COLO668 (cell line): ENCODE results near the gene RUNX1.

Experiments used
- DNase-seq: peaks from one replicate; lab custom pipeline; 2025; ENCODE audit not compliant: unreplicated experiment; lab: John Stamatoyannopoulos, UW

RUNX1 gene

GRCh38 chr21:34795548-34796180 is 253.4 kb downstream of the RUNX1 start:
- DNase-seq: no peak

- no peak for DNase-seq
These were observed 253.9 kb downstream of the RUNX1 start for GRCh38 chr21:34795175-34795547.

GRCh38 chr21:34794686-34795085 is 254.4 kb downstream of the RUNX1 start:
- no peak for DNase-seq

- DNase-seq: no peak
These were observed 255.6 kb downstream of the RUNX1 start for GRCh38 chr21:34793471-34793870.

- DNase-seq: no peak
These were observed 256.5 kb downstream of the RUNX1 start for GRCh38 chr21:34792504-34793089.

GRCh38 chr21:34791776-34792503 is 257.2 kb downstream of the RUNX1 start:
- DNase-seq: no peak

GRCh38 chr21:34790834-34791233 is 258.3 kb downstream of the RUNX1 start:
- DNase-seq: no peak

GRCh38 chr21:34790341-34790740 is 258.8 kb downstream of the RUNX1 start:
- no peak for DNase-seq

- no peak for DNase-seq
These were observed 260.2 kb downstream of the RUNX1 start for GRCh38 chr21:34788879-34789278.

- no peak for DNase-seq
These were observed 265.3 kb downstream of the RUNX1 start for GRCh38 chr21:34783815-34784214.

- no peak for DNase-seq
These were observed 266.4 kb downstream of the RUNX1 start for GRCh38 chr21:34782506-34783360.

GRCh38 chr21:34781526-34781925 is 267.6 kb downstream of the RUNX1 start:
- no peak for DNase-seq

- no peak for DNase-seq
These were observed 269.2 kb downstream of the RUNX1 start for GRCh38 chr21:34779860-34780259.

GRCh38 chr21:34775793-34776192 is 273.3 kb downstream of the RUNX1 start:
- DNase-seq: no peak

GRCh38 chr21:34774750-34775149 is 274.4 kb downstream of the RUNX1 start:
- no peak for DNase-seq

- no peak for DNase-seq
These were observed 277.5 kb downstream of the RUNX1 start for GRCh38 chr21:34771512-34772028.

GRCh38 chr21:34770576-34770975 is 278.5 kb downstream of the RUNX1 start:
- no peak for DNase-seq

- no peak for DNase-seq
These were observed 280.8 kb downstream of the RUNX1 start for GRCh38 chr21:34768326-34768725.

- no peak for DNase-seq
These were observed 282.2 kb downstream of the RUNX1 start for GRCh38 chr21:34766862-34767261.

GRCh38 chr21:34765619-34766018 is 283.5 kb downstream of the RUNX1 start:
- no peak for DNase-seq

GRCh38 chr21:34764715-34765284 is 284.3 kb downstream of the RUNX1 start:
- no peak for DNase-seq
